Calu3 (cell line): ENCODE results near the gene ABL1. TPM values are rescaled to one million over a fixed set of nuclear protein-coding genes. Genes with fewer than 3 reads are reported as not detected.

Source experiments
- BruUV-seq: library from RNA; stranded (reverse); fragments of 400-500 nt; replicated peaks from 2 replicates; lab custom pipeline; 2021; lab: Mats Ljungman, UMichigan
- CTCF ChIA-PET: fragments of 300-600 bp; sonication (Branson Sonifier 250); formaldehyde crosslinking; loops from one replicate; lab custom pipeline; 2022; ENCODE audit warnings: antibody characterized with exemption; lab: Charles Lee
- DNase-seq: peaks from one replicate; pipeline ENCODE4 v3.0.0; 2022
- H3K27ac Mint-ChIP-seq: one replicate; pipeline ENCODE4 v1.8.0; 2022; ENCODE audit warnings: mixed read lengths; ENCODE audit not compliant: unreplicated experiment
- H3K27me3 Mint-ChIP-seq: one replicate; pipeline ENCODE4 v1.8.0; 2022; ENCODE audit warnings: mixed read lengths; ENCODE audit not compliant: unreplicated experiment
- H3K36me3 Mint-ChIP-seq: one replicate; pipeline ENCODE4 v1.8.0; 2022; ENCODE audit warnings: mild to moderate bottlenecking, moderate library complexity, mixed read lengths; ENCODE audit not compliant: insufficient read depth, unreplicated experiment
- H3K4me1 Mint-ChIP-seq: one replicate; pipeline ENCODE4 v1.8.0; 2022; ENCODE audit warnings: mild to moderate bottlenecking, low read depth, mixed read lengths; ENCODE audit not compliant: unreplicated experiment
- H3K4me3 Mint-ChIP-seq: one replicate; pipeline ENCODE4 v1.8.0; 2022; ENCODE audit warnings: mild to moderate bottlenecking, low read depth, moderate library complexity, mixed read lengths; ENCODE audit not compliant: unreplicated experiment
- H3K9me3 Mint-ChIP-seq: one replicate; pipeline ENCODE4 v1.8.0; 2022; ENCODE audit warnings: low read depth, mixed read lengths; ENCODE audit not compliant: unreplicated experiment
- CTCF ChIP-seq: fragments of 200-600 bp; IDR thresholded peaks from one replicate; pipeline ENCODE4 v1.8.0; 2022; ENCODE audit warnings: antibody characterized with exemption; ENCODE audit not compliant: unreplicated experiment
- intact Hi-C: fragments of 100-400 bp; cut with micrococcal nuclease; formaldehyde crosslinking; loops from one replicate; pipeline ENCODE4 v1.10.0; 2022; ENCODE audit not compliant: unreplicated experiment
- total RNA-seq: library from RNA; stranded (reverse); gene quantifications from 2 replicates; pipeline ENCODE4 v1.2.3, GENCODE V29; 2022

ABL1 gene
- total RNA-seq, 1 experiment from 2014 or later, result 30.0 TPM

DNA sequence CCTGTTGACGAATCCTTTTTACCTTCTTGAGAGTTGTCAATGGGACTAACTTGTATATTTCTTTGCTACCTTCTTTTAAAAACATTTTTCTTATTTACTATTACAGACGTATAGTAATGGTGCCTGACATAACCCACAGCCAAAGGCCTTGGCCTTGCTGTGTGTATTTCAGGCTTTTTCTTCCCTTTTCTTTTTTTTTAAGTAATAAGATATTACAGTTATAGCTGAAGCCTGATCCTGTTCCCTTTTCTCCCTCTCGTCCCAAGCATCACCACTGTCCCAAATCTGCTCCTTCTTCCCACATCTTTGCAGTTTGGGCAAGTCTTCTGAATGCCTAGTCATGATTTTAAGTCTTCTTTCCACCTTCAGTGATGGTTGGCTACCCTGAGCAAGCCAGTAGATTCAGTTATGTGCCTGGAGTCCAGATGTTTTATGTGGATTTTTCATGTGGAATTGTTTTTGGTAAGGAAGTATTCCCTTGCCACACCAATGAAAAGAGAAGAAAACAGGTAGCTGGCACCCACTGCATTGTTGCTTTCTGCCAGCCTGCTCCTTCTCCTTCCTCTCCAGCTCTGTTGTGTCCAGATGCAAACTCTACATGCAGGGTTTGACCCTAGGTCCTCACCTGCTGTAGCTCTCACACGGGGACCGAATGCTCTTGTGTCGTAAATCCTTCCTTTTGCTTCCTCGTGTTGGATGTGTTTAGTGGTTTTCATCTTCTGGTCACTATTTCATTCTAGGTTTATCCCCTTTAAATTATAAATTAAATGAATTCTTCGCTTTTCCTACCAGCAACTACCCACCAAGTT lies 26.5 kb downstream of the ABL1 start:
- BruUV-seq, result no TSS peak
- Mint-ChIP-seq H3K36me3 (peaks cover 5% of the 10 kb centered on the region), H3K4me1 (peaks cover 7% of the 10 kb centered on the region), H3K9me3 (no peaks in the 10 kb centered on the region), H3K4me3 (no peak overlapping the region), H3K27ac (no peak overlapping the region), H3K27me3 (no peaks in the 10 kb centered on the region)
- intact Hi-C loops, result no loop called here
- no peak for TF ChIP-seq CTCF
- no peak for DNase-seq
- CTCF ChIA-PET, result interaction anchor here (0.5 kb wide), 1 partner anchor 13 kb away, joined by 5 read pairs; no protein-coding TSS in a partner anchor

GRCh38 chr9:130862217-130862616 lies 27.2 kb downstream of the ABL1 start:
- intact Hi-C loops, result no loop called here
- no peak for TF ChIP-seq CTCF
- Mint-ChIP-seq H3K36me3 (peaks cover 6% of the 10 kb centered on the region), H3K27me3 (no peaks in the 10 kb centered on the region), H3K9me3 (no peaks in the 10 kb centered on the region), H3K27ac (no peak overlapping the region), H3K4me1 (peaks cover 8% of the 10 kb centered on the region), H3K4me3 (no peak overlapping the region)
- no TSS peak for BruUV-seq
- CTCF ChIA-PET, result interaction anchor here (0.5 kb wide), 1 partner anchor 14 kb away, joined by 5 read pairs; no protein-coding TSS in a partner anchor
- DNase-seq, result no peak

DNA sequence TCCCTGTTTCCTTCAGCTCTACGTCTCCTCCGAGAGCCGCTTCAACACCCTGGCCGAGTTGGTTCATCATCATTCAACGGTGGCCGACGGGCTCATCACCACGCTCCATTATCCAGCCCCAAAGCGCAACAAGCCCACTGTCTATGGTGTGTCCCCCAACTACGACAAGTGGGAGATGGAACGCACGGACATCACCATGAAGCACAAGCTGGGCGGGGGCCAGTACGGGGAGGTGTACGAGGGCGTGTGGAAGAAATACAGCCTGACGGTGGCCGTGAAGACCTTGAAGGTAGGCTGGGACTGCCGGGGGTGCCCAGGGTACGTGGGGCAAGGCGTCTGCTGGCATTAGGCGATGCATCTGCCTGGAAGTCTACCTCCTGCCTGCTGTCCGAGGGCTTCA lies 27.7 kb downstream of the ABL1 start:
- DNase-seq, result no peak
- no peaks in the 10 kb centered on the region for H3K27me3 Mint-ChIP-seq
- no peak overlapping the region for H3K4me3 Mint-ChIP-seq
- H3K9me3 Mint-ChIP-seq, result no peaks in the 10 kb centered on the region
- peaks cover 8% of the 10 kb centered on the region for H3K4me1 Mint-ChIP-seq
- no peak for TF ChIP-seq CTCF
- CTCF ChIA-PET, result no interaction called here
- BruUV-seq, result no TSS peak
- H3K27ac Mint-ChIP-seq, result no peak overlapping the region
- H3K36me3 Mint-ChIP-seq, result peaks cover 6% of the 10 kb centered on the region
- intact Hi-C loops, result loop anchor here (1.0 kb wide), 1 partner anchor 91 kb away; no protein-coding TSS in a partner anchor

- Mint-ChIP-seq H3K4me1 (peaks cover 8% of the 10 kb centered on the region), H3K4me3 (no peak overlapping the region), H3K36me3 (peaks cover 6% of the 10 kb centered on the region), H3K27ac (no peak overlapping the region), H3K27me3 (no peaks in the 10 kb centered on the region), H3K9me3 (no peaks in the 10 kb centered on the region)
- CTCF ChIA-PET, result no interaction called here
- TF ChIP-seq CTCF, result no peak
- intact Hi-C loops, result no loop called here
- BruUV-seq, result no TSS peak
- no peak for DNase-seq
These were observed 29.5 kb downstream of the ABL1 start for GRCh38 chr9:130864541-130864940.
